ENCODE measurements around the gene FLNB. TPM values are rescaled to one million over a fixed set of nuclear protein-coding genes. Genes with fewer than 3 reads are reported as not detected.

The FLNB gene
- total and polyA plus RNA-seq, 9 of the 15 experiments (the other 6 are each of a cell fraction or from before 2014, with no cell fraction given) = 9.4 to 48.1 (median 25.6) TPM

- TF ChIP-seq ZNF277 (CRISPR knock-in tag; IDR thresholded peaks at IDR 0.05; ENCODE audit: borderline replicate concordance) (no peak), ZNF408 (CRISPR knock-in tag; IDR thresholded peaks at IDR 0.05; ENCODE audit: low read depth) (no peak), CHD7 (IDR thresholded peaks at IDR 0.05; ENCODE audit: low read depth, low read length) (no peak), FOSL1 (tag; conservative IDR thresholded peaks at IDR 0.05) (peak; percentile 52; the same call in 1 of the 2 replicates), GTF2E2 (tag; IDR thresholded peaks at IDR 0.05) (no peak), POU5F1 (IDR thresholded peaks at IDR 0.05; ENCODE audit: borderline replicate concordance, low read depth, low read length, partially characterized antibody) (no peak), CREM (IDR thresholded peaks at IDR 0.05; ENCODE audit: low read depth) (peak; percentile 41; the same call in 1 of the 2 replicates), JUN (IDR thresholded peaks at IDR 0.05; ENCODE audit: borderline replicate concordance, low read depth, low read length) (peak; percentile 58; the same call in 1 of the 2 replicates), JUN (CRISPR knock-in tag; IDR thresholded peaks at IDR 0.05; ENCODE audit: borderline replicate concordance) (no peak), JUND (IDR thresholded peaks at IDR 0.05; ENCODE audit: borderline replicate concordance, low read depth, low read length) (peak; percentile 81), JUND (tag; IDR thresholded peaks at IDR 0.05; ENCODE audit: borderline replicate concordance, low read depth, low read length) (peak; percentile 78; the same call in 2 of the 3 replicates)
- TF ChIP-seq, protein P1, sequence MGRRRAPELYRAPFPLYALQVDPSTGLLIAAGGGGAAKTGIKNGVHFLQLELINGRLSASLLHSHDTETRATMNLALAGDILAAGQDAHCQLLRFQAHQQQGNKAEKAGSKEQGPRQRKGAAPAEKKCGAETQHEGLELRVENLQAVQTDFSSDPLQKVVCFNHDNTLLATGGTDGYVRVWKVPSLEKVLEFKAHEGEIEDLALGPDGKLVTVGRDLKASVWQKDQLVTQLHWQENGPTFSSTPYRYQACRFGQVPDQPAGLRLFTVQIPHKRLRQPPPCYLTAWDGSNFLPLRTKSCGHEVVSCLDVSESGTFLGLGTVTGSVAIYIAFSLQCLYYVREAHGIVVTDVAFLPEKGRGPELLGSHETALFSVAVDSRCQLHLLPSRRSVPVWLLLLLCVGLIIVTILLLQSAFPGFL (CRISPR knock-in tag; IDR thresholded peaks at IDR 0.05) = no peak
These were observed 51.4 kb downstream of the FLNB start (continued) for GRCh38 chr3:58059349-58060321.

All from K562 (cell line).